Kidney glomerular epithelial cell (primary cell): Measurements from ENCODE around the gene JCAD.
"Not testable (repeated sequence)": the region's sequence is repeated elsewhere in the genome, so short reads cannot be mapped to it uniquely, and the experiment has no call there.

Source experiments
- DNase-seq: peaks from one replicate; lab custom pipeline; 2025; lab: John Stamatoyannopoulos, UW

Gene JCAD, protein sequence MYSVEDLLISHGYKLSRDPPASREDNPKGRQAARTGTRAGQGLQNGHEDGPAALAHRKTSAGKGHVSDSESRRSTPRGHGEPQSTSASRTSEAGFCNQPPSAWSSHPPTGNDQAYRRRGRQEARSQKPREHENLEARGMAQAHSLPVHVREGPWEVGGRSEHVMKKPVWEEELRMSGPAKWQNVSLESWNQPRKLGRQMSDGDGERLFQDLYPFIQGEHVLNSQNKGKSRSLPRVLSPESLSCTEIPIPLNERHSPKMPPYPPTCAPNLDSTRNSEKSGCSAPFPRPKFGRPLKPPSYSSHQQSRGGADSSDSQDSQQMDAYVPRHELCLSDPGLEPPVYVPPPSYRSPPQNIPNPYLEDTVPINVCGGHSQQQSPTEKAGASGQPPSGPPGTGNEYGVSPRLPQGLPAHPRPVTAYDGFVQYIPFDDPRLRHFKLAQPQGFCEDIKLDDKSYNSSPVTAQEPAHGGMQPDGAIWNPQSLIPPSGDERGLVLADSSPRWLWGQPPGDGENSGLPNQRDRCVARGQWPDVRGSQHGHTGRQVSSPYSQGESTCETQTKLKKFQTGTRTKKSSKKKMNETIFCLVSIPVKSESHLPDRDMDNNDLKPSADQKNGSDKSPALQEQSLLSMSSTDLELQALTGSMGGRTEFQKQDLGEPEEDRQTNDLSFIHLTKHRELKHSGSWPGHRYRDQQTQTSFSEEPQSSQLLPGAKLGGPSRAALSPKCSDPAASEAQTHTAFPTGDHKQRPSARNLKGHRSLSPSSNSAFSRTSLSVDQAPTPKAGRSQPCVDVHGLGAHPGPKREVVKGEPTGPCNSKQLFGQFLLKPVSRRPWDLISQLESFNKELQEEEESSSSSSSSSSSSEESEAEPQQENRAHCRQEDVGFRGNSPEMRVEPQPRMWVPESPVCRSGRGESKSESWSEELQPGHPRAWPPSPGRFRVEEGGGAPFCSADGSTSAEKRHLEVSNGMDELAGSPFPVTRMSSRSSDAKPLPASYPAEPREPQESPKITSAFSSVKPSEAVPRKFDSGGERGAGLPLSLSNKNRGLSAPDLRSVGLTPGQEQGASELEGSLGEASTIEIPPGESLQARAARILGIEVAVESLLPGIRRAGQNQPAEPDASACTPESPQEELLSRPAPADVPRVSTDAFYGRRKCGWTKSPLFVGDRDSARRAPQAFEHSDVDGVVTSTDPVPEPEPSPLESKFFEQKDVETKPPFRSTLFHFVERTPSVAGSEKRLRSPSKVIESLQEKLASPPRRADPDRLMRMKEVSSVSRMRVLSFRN (N-terminal part only)

DNA sequence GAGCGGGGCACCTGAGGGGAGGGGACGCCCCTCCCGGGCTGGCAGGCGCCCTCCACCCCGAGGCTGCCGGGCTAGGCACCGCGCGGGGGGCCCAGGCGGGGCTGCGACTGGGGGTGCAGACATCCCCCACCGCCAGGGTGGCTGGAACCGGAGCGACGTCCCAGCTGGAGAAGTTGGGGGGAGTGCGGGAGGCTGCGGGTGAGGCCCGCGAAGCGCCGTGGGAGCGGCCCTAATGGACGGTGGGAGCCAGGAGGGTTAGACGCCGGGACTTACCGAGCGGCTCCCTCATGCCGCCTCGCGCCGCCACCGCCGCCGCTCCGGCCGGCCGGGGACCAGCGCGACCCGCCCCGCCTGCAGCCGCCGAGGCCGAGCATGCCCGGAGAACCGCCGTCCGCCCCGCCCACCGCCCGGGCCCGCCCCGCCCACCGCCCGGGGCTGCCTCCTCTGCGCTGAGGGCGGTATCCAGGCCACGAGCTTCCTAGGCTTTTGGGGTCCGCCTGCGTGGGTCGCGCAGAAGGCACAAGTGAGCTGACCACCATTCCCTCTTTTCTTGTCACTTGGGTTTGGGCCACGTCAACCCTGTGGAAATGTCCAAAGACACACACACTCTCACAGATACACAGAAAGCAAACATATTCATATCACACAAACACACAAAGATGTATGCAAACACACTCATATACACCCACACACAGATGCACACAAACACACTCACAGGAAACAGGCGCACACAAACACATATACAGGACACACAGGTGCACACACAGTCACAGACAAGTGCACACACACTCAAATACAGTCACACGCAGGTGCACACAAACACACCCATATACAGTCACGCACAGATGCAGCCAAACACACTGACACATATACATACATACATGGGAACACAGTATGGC, at the start of gene JCAD:
Gene JCAD (minus strand): TSS at position 378 of the 899 bp plus-strand sequence. CDS start 11,774 bp downstream, outside the sequence.
- DNase-seq: peak; percentile 18

DNA sequence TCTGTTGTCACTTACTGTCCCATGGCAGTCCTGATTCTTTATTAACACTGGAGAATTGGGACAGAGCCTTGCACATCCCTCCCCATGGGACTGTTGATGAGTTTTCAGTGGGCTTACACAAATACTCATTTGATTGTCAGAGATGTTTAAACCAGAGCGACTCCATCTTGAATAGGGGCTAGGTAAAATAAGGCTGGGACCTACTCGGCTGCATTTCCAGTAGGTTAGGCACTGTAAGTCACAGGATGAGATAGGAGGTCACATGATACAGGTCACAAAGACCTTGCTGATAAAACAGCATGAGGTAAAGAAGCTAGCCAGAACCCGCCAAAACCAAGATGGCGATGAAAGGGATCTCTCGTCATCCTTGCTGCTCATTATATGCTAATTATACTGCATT, 47.6 kb upstream of the JCAD start:
- no peak for DNase-seq

DNA sequence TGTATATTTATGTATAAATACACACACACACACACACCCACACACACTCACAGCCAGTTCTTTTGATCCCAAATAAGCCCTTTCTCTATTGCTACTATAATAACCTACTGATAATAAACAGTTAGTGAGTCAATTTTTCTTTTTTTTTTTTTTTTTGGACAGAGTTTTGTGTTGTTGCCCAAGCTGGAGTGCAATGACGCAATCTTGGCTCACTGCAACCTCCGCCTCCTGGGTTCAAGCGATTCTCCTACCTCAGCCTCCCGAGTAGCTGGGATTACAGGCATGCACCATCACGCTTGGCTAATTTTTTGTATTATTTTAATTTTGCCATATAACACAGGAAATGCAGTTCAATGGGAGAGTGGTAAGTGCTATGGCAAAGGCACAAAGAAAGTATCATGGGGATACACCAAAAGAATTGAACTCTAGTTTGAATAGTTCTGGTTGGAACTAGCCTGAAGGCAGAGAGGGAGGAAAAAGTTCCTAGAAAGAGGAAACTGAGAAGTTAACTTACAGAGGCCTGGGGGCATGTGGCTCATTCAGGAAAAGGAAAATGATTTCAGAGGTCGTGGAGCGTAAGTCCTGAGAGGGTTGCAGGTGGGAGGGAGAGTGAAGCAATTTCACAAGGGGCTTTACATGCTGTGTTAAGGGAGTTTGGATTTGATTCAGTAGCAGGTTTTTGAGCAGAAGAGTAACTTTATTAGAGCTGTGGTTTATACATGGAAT, 44.4 kb upstream of the JCAD start:
- DNase-seq: no peak

DNA sequence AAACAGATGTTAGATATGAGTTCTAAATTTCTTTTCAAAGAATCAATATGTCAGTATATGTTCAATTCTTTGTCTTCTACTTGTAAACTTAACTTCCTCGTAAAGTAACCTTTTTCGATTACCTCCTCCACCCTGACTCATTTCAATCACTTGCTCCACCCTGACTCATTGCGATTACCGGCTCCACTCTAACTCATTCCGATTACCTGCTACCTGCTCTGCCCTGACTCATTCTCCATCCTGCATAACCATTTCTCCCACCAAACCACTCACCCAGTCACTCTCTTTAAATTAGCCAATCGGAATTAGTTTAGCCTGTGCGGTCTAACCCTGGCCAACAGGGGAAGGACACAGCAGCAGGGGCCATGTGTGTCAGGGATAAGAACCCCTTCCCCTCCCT, 40.3 kb upstream of the JCAD start:
- not testable (repeated sequence) for DNase-seq

DNA sequence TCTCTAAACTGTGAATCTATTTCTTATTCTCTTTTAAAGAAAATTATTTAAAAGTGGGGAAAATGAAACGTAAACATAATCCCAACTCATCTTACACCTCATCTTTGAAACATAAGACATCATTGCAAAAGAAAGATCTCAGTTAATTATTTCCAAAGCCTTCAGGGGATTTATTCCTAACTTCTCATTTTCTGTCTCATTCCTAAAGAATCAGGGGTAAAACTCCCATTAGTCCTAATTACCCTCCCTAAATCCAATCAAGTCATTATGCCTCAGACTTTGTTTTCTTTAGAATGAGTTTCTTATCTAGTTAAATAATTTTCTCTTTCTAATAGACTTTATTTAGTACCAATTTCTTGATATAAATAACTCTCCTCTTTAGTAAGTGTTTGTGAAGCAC, 39.7 kb upstream of the JCAD start:
- no peak for DNase-seq

DNA sequence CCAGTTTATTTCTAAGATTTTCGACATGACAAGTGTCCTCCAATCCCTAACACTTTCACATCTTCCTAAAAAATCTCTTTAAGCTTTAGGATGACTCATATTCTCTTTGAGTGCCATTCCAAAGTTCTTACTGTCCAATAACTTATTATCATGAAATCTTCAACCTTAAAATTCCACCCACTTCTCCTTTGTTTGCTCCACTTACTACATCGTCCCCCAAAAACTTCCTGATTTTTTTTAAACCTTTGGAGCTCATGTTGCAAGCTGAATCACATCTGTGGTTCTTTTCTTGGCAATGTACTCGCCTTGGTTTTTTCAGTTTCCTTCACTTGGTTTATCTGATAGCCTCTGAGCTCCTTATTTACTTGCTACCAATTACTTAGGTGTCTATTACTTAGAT, 39.2 kb upstream of the JCAD start:
- DNase-seq: no peak

DNA sequence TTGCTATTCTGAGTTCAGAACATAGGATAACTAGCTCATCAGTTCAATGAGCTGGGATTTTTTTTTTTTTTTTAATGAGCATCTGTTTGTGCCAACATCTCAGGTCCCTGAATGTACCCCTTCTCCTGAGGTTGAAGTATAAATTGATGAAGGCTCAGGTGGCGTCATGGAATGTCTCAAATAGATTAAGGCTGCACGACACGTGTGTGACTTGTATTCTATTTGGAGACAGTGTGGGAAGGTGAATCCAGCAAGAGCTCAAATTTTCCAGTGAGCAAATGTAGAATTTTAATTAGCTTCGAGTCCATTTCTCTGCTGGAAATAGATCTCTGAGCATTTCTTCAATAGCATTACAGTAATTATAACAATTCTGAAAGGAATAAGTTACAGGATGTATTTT, 37.2 kb upstream of the JCAD start:
- no peak for DNase-seq

DNA sequence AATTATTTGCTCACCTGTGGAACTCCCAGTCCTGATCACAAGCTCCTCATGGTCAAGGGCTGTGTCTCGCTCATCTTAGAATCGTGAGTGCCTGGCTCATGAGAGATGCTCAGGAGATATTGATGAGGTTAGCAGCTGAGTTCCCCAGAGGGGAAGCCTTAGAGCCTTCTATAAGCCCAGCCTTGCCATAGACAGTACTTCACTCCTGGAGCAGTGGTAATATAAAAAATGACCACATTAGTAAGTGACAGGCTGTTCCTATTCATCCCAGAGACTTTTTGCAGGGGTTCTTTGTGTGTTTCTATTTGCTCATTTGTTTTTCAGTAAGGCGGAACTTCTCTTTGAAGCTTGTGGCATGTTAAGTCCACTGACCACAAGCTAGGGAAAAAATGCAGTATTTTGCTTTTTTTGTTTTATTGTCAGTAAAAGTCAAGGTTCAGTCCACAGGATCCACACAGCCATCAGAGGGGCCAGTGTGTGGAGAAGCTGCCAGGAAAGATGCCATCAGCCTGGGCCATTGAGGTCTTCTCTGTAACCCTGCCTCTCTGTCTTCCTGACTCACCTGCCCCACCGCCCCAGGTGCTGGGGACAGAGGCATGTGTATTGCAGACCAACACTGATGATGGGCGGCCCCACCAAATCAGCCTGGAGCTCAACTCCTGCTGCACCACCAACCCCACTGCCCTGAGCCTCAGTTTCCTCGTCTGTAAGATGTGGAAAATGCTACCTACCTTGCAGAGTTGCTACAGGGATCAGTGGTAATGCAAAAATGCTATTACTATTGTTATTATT, 36.4 kb upstream of the JCAD start:
- DNase-seq: no peak

DNA sequence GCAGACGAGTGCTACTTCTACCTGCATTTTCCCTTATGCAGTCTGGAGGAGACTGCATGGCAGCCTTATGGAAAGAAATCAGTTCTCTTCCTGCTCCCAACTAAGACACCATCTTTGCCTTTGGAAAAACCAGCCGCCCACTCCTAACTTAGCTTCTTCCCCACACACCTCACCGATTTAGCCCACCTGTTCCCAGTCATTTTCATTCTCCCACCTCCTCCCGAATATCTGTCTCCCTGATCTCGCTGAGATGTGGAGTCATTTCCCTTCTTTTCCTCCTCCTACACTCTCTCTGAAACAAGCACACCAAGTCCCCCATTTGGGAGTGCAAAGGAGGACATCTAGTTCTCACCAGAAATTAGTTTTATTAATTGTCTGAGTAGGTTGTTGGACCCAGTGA, 35.2 kb upstream of the JCAD start:
- DNase-seq: no peak

DNA sequence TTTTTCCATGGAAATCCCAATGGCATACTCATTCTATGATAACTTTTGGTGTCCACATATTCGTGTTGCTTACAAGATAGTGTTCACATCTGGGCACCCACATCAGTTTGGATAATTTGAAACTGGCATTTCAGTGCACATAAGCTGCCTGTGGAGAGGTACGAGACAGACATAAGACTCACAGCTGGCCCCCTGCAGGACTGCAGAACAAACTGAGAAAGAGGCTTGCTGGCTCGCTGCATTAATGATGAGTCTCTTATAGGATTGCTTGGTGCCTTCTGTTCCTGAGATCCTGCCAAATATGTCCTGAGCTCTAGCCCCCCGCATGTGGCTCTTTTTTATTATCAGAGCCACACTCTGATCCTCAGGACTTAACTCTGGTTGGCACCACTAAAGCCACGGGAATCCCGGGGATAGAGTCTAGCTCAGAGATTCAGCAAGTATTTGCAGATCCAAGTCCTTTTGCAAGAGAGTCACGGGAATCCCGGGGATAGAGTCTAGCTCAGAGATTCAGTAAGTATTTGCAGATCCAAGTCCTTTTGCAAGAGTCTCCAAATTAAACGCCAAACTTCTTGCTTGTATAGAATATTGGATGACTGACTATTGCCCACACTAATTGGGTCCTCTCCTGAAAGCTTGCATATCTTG, 34.0 kb upstream of the JCAD start:
- DNase-seq: no peak

DNA sequence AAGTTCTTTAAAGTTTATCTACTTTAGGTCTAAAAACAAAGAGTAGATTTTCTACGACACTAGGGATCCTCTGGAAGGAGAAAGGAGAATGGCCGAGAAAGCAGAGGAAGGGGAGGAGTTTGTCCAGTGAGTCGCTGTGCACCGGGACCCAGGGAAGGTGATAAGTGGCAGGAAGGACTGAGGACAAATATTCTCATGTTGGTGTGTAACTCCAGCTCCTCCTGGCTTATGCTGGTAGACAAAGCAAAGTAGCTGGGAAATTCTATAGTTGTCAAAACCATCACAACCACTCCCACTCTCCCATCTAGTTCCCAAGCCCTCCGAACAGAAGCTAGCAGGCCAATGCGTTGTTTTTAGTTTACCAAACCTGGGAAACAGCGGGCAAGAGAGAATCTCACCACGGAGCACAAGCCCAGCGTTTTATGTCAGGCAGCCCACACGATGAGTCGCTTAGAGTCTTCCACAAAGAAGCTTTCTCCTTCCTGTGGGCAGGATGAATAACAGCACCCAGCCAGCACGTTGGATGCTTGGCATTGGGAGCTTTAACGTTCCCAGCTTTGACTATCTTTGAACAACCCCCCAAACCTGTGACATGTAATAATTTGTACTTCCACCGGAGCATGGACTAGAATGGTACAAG, 32.9 kb upstream of the JCAD start:
- DNase-seq: peak; percentile 14

DNA sequence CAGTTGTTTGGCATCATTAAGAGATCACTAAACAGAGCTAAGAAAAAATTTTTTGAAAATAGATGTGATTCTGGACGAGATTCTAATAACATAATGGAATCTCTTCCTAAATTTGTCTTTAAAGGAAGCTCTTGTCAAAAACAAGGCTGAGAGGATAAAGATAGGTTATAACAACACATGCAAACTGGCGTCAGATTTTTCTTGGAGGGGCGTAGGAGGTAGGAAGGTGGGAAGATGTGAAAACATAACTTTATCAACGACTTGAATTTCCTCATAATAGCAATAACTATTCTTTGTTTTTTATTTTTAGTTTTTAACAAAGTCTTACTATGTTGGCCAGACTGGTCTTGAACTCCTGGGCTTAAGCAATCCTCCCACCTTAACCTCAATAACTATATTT, 31.8 kb upstream of the JCAD start:
- DNase-seq: no peak

DNA sequence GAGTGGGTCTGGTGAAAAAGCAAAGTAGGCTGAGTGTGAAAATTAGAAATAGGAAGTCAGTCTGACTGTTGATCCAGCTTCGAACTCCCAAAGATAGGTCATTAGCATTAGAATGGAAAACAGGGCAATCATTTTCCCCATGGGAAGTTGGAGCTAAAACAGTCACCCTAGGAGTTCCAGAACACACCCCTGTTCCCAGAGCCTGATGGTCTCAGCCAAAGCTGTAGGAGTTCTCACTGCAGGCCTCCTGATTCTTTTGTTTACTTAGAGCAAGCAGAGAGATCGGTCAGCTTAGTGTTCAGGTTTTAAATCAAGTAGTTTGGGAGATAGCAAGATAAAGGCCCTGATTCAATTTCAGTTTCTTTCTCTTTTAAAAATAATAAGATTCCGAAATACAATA, 28.8 kb upstream of the JCAD start:
- no peak for DNase-seq

DNA sequence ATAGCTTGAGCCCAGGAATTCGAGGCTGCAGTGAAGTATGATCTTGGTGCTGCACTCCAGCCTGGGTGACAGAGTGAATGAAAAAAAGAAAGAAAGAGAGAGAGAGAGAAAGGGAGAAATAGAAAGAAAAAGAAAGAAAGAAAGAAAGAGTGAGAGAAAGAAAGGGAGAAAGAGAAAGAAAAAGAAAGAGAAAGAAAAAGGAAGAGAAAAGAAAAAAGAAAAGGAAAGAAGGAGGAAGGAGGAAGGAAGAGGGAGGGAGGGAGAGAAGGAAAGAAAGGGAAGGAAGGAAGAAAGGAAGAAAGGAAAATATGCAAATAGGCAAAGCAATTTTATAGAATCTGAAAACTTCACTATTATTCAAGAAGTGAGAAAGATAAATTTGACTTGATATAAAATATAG, 24.5 kb upstream of the JCAD start:
- no peak for DNase-seq

DNA sequence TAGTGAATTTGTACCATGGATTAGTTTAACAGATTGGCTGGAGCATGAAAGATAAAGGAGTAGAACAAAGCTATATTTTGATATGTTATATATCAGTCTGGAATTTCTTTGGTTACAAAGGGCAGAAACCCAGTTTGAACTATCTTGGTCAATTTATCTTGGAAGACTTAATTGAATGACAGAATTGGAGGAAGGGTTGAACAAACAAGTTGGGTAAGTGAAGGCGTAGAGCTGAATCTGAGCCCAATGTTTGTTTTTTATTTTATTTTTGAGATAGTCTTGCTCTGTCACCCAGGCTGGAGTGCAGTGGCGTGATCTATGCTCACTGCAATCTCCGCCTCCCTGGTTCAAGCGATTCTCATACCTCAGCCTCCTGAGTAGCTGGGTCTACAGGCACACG, 21.8 kb upstream of the JCAD start:
- DNase-seq: no peak

DNA sequence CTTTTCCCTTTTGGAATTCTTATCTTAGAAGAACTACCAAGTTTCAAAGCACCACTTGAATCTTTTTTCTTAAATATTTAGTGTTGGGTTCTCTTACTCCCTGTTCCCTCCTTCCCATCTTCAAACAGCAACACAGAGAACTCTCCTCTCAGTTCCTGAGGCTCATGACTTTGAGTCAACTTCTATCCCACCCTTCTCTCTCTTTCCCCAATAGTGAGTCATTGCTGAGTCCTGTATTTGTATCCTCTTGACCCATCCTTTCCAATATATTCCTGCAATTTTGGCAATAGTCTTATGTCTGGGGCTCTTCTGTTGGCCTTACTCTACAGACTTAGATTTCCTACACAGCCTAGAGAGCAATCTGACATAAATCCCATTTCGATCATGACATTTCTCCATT, 20.8 kb upstream of the JCAD start:
- DNase-seq: no peak

DNA sequence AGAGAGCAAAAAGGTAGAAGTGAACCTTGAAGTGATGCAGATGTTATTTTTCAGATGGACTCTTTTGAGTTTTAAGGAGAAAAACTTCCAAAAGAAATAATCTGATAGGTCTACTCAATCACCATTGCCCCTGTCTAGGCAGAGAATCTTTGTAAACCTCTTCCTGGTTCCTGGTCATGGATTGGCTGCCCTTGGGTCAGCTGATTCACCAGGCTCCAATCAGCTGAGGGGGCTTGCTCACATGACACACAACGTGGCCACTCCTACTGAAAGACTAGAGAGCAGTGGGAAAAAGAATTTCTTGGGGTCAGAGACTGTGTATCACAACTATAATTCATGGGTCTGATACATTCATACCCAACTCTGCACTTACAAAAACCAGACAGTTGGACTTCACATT, 20.0 kb upstream of the JCAD start:
- DNase-seq: no peak

DNA sequence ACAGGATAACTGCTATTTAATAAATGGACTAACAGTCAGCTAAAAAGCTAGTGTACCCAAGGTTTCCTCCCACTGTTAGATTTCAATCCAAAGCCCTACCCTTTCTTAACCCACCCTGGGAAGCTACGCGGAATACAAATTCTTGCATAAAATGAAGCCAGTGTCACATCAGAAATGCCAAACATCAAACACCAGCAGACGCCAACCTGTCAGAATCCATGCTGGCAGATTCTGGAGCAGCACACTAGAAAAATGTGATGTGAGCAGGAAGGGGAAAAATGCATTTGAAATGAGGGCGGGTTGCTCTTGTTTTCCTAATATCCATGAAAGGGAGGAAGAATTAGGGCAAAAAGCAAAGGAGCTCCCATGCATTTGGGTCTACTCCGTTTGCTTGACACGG, 16.1 kb upstream of the JCAD start:
- no peak for DNase-seq

DNA sequence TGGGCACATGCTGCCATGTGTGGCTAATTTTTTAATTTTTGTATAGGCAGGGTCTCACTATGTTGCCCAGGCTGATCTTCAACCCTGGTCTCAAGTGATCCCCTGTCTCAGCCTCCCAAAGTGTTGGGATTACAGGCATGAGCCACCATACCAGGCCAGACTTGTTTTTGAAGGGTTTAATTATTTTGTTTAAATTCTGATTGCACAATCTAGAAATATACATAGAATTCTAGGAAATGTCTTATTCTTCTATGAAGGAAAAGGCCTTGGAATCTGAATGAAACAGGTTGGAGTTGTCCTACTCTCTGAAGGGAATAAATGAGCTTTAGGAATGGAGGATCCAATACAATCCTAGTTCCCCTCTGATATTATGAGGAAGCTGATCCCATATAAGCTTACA, 15.5 kb upstream of the JCAD start:
- no peak for DNase-seq
